CD4-positive, alpha-beta T cell (primary cell): Measurements from ENCODE around the gene CTLA4. TPM values are rescaled to one million over a fixed set of nuclear protein-coding genes. Genes with fewer than 3 reads are reported as not detected.

ENCODE experiments used
- ATAC-seq: fragments of 200-7000 bp; cut with Tn5 transposase; one replicate; pipeline ENCODE4 v1.10.0; 2022; ENCODE audit warnings: mild to moderate bottlenecking; ENCODE audit not compliant: poor library complexity
- CTCF ChIA-PET: fragments of 350-600 bp; sonication (Branson Sonifier 250); formaldehyde crosslinking; loops from one replicate; lab custom pipeline; 2021; ENCODE audit warnings: antibody characterized with exemption, inconsistent platforms; lab: Charles Lee
- POLR2A ChIA-PET: fragments of 350-600 bp; sonication (Branson Sonifier 250); formaldehyde crosslinking; loops from one replicate; lab custom pipeline; 2021; ENCODE audit warnings: antibody characterized with exemption, inconsistent platforms; lab: Charles Lee
- DNase-seq, 14 experiments: peaks; one replicate each; pipeline ENCODE4 v3.0.0-alpha.2; 2013 to 2020; ENCODE audit warnings: mixed read lengths in 2 of 14
- H3K27ac ChIP-seq, 2 donors: one replicate each; pipeline versions ENCODE4 v1.5.1 to v1.7.0; 2013; ENCODE audit warnings: low read length in 2 of 2, low read depth in 1 of 2, mild to moderate bottlenecking in 1 of 2
- H3K27me3 ChIP-seq, 2 experiments: 1 replicate in 1 of 2; 2 replicates in 1 of 2; pipeline versions ENCODE4 v1.6.1 to v1.7.0; 2013; ENCODE audit warnings: low read length in 2 of 2, control low read depth in 1 of 2, mild to moderate bottlenecking in 1 of 2, moderate library complexity in 1 of 2; ENCODE audit not compliant: insufficient read depth in 2 of 2, control insufficient read depth in 1 of 2
- H3K36me3 ChIP-seq: one replicate; pipeline ENCODE4 v1.6.1; 2013; ENCODE audit warnings: low read length, control low read depth; ENCODE audit not compliant: insufficient read depth
- H3K4me1 ChIP-seq: one replicate; pipeline ENCODE4 v1.6.1; 2013; ENCODE audit warnings: low read length, control low read depth; ENCODE audit not compliant: insufficient read depth
- H3K4me3 ChIP-seq: one replicate; pipeline ENCODE4 v1.5.1; 2013; ENCODE audit warnings: mild to moderate bottlenecking, low read length, moderate library complexity
- H3K9me3 ChIP-seq, 2 experiments: 1 replicate in 1 of 2; 2 replicates in 1 of 2; pipeline versions ENCODE4 v1.6.1 to v1.7.0; 2013; ENCODE audit warnings: low read length in 2 of 2, mild to moderate bottlenecking in 2 of 2, control low read depth in 1 of 2, moderate library complexity in 1 of 2; ENCODE audit not compliant: control insufficient read depth in 1 of 2, insufficient read depth in 1 of 2
- H3K27ac Mint-ChIP-seq: one replicate; pipeline ENCODE4 v1.8.0; 2020; ENCODE audit warnings: mixed read lengths
- H3K27me3 Mint-ChIP-seq: one replicate; pipeline ENCODE4 v1.8.0; 2021; ENCODE audit warnings: mixed read lengths
- H3K36me3 Mint-ChIP-seq: one replicate; pipeline ENCODE4 v1.8.0; 2021; ENCODE audit warnings: low read depth, mixed read lengths
- H3K4me1 Mint-ChIP-seq: one replicate; pipeline ENCODE4 v1.8.0; 2021; ENCODE audit warnings: low read depth, mixed read lengths
- H3K4me3 Mint-ChIP-seq: one replicate; pipeline ENCODE4 v1.8.0; 2020; ENCODE audit warnings: mild to moderate bottlenecking, mixed read lengths
- H3K9me3 Mint-ChIP-seq: one replicate; pipeline ENCODE4 v1.8.0; 2020; ENCODE audit warnings: mixed read lengths
- intact Hi-C, 2 experiments: fragments of 100-400 bp; cut with DNase I in 1 of 2; cut with micrococcal nuclease in 1 of 2; formaldehyde crosslinking; loops; one replicate each; pipeline versions ENCODE4 v1.15.1 to v1.9.0; 2023 to 2025; cut with DNase I, micrococcal nuclease
- total RNA-seq, 174 experiments: library from RNA in 2 of 174; stranded (reverse) in 2 of 174; gene quantifications; one replicate each; pipeline ENCODE4 v1.2.3 and lab custom pipeline; 2021 to 2026
- TF ChIP-seq, protein P1 (sequence below): fragments of 200-600 bp; IDR thresholded peaks from one replicate; pipeline ENCODE4 v1.8.0; 2022; ENCODE audit warnings: antibody characterized with exemption, mild to moderate bottlenecking

Gene CTLA4
- total RNA-seq, 2 experiments from 2014 or later: 49.8 to 52.0 TPM

DNA sequence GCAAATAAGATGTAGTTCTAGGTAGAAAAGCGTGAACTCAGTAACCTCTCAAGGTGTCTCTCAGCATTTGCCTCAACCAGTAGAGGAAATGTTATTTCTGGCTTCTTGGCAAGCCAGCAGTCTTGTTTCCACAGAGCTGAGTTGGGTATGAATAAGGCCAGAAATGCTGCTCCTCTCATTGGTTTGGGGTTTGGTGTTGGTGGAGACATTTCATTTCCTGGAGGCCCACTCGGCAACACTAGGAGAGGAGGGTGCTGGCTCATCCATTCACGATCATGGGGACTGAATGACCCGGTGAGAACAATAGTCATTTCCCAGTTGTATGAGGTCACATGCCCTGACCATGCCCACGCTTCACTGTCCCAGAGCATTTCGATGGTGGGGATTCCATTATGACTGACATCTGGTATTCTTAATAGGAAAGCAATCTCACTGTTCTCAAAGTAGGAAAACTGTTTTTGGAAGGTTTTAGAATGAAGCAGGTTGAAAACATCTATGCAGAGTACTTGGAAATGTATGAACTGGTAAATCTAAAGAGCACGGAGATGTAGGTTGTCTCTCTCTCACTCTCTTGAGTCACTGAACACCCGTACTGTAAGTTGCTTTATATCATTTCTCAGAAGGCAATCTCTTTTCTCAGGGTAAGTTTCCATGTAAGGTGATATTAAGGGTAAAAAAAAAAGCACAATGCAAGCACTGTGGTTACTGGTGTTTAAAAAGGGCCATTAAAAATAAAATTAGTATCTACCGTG, 37.1 kb upstream of the CTLA4 start:
- ATAC-seq: peak; percentile 37
- Mint-ChIP-seq H3K4me1 (peaks cover 14% of the 10 kb centered on the region), H3K27ac (peak overlapping the region; percentile 47), H3K27me3 (no peaks in the 10 kb centered on the region), H3K9me3 (no peaks in the 10 kb centered on the region), H3K4me3 (no peak overlapping the region), H3K36me3 (no peaks in the 10 kb centered on the region)
- POLR2A ChIA-PET: interaction anchor here (1.0 kb wide), 1 partner anchor 90 kb away, joined by 3 read pairs; no protein-coding TSS in a partner anchor
- TF ChIP-seq, protein P1, sequence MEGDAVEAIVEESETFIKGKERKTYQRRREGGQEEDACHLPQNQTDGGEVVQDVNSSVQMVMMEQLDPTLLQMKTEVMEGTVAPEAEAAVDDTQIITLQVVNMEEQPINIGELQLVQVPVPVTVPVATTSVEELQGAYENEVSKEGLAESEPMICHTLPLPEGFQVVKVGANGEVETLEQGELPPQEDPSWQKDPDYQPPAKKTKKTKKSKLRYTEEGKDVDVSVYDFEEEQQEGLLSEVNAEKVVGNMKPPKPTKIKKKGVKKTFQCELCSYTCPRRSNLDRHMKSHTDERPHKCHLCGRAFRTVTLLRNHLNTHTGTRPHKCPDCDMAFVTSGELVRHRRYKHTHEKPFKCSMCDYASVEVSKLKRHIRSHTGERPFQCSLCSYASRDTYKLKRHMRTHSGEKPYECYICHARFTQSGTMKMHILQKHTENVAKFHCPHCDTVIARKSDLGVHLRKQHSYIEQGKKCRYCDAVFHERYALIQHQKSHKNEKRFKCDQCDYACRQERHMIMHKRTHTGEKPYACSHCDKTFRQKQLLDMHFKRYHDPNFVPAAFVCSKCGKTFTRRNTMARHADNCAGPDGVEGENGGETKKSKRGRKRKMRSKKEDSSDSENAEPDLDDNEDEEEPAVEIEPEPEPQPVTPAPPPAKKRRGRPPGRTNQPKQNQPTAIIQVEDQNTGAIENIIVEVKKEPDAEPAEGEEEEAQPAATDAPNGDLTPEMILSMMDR: no peak
- H3K27ac ChIP-seq: no peak overlapping the region
- DNase-seq: no peak
- no peaks in the 10 kb centered on the region for H3K27me3 ChIP-seq
- H3K9me3 ChIP-seq: no peaks in the 10 kb centered on the region
- no peaks in the 10 kb centered on the region for H3K36me3 ChIP-seq
- intact Hi-C loops: no loop called here
- CTCF ChIA-PET: interaction anchor here (0.6 to 1.8 kb wide), 2 partner anchors 15 to 197 kb away, joined by 4 to 7 read pairs; no protein-coding TSS in a partner anchor
- peaks cover 4% of the 10 kb centered on the region for H3K4me1 ChIP-seq
- no peak overlapping the region for H3K4me3 ChIP-seq

DNA sequence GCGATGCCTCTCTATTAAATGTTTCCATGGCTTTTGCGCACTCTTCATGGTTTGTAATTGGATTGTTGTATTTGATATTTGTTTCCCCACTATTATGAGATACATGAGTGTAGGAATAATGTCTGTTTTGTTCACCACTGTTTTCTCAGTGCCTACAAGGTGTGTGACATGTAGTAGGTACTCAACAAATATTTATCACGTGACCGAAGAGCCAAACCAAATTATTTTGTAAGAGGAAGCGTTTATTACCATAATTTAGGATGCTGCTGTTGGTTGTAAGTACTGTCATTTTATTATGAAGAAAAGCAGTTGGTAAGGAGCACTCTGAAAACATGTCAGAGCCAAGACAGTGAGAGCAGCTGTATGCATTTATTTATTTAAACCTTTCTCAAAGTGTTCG, 32.2 kb upstream of the CTLA4 start:
- Mint-ChIP-seq H3K27me3 (no peaks in the 10 kb centered on the region), H3K36me3 (no peaks in the 10 kb centered on the region), H3K27ac (no peak overlapping the region), H3K9me3 (no peaks in the 10 kb centered on the region), H3K4me3 (no peak overlapping the region), H3K4me1 (peaks cover 5% of the 10 kb centered on the region)
- Histone ChIP-seq H3K27me3 (no peaks in the 10 kb centered on the region), H3K36me3 (no peaks in the 10 kb centered on the region), H3K4me3 (no peak overlapping the region), H3K4me1 (peaks cover 2% of the 10 kb centered on the region), H3K9me3 (no peaks in the 10 kb centered on the region), H3K27ac (no peak overlapping the region)
- POLR2A ChIA-PET: interaction anchor here (0.9 kb wide), 1 partner anchor 20 kb away, joined by 3 read pairs; no protein-coding TSS in a partner anchor
- DNase-seq (no peak), ATAC-seq (no peak)
- CTCF ChIA-PET: no interaction called here
- intact Hi-C loops: no loop called here
- TF ChIP-seq, protein P1: no peak

DNA sequence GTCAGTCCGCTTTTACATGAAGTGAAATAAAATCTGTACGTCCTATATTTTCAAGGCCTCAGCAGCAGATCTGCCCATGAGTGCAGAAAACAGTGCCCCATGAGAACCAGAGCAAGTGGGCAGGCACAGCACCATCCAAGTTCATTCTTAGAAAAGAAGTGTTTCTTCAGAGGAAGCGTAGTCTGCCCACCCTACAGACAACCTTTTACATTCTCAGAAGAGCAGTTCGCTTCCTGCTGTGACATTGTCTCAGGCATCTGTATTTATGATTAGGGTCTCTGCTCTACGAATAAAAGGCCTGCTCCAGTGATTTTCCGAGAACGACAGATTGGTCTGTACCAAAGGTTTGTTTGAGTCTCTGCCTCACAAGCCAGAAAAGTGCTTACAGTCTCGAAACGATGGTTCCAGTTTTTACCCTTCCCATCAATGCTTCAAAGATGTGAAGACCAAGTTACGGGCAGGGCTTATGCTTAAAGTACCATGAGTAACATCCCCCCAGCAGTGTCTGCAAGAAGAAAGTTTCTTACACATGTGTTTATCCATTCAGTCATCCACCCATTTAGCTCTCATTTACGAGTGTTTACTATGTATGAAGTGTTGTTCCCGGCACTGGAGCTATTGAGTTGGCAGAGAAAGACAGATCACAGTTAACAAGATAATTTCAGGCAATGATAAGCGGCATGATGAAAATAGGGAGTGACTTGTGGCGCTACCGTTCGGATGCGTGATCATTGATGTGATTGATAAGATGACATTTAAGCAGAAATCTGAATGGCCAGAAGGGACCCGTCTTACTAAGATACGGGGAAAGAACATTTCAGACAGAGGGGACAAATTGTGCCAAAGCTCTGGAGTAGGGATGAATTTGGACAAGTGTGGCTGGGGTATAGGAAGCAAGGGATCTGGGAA, 31.4 kb upstream of the CTLA4 start:
- CTCF ChIA-PET: interaction anchor here (1.1 kb wide), 1 partner anchor 21 kb away, joined by 4 read pairs; no protein-coding TSS in a partner anchor
- intact Hi-C loops: no loop called here
- Histone ChIP-seq H3K27me3 (no peaks in the 10 kb centered on the region), H3K4me1 (no peaks in the 10 kb centered on the region), H3K27ac (no peak overlapping the region), H3K9me3 (no peaks in the 10 kb centered on the region), H3K4me3 (no peak overlapping the region), H3K36me3 (no peaks in the 10 kb centered on the region)
- DNase-seq (no peak), ATAC-seq (no peak)
- Mint-ChIP-seq H3K36me3 (no peaks in the 10 kb centered on the region), H3K9me3 (no peaks in the 10 kb centered on the region), H3K27ac (no peak overlapping the region), H3K4me3 (no peak overlapping the region), H3K4me1 (no peaks in the 10 kb centered on the region), H3K27me3 (no peaks in the 10 kb centered on the region)
- TF ChIP-seq, protein P1: no peak
- POLR2A ChIA-PET: no interaction called here
